ENCODE results near the gene SLIT3. TPM values are rescaled to one million over a fixed set of nuclear protein-coding genes. Genes with fewer than 3 reads are reported as not detected.

SLIT3 gene
- total RNA-seq, 1 experiment from 2014 or later: 0.44 TPM

DNA sequence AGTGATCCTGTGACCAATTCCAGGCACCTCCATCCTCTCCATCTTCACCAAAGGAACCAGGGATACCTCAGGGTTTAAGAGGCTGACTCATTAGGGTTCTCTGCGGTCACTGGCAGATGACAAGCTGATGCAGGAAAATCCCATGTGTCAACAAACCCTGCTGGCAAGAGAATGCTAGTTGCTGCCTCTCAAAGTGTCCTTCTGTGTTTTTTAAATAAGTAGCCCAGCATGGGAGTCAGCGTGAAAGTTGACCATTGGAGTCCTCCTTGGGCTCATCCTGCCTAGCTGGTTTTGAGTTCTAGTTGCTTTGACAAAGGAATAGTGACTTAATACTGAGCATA, 200.2 kb downstream of the SLIT3 start:
- ATAC-seq (peak; percentile 87), DNase-seq (peak; percentile 87)
- Histone ChIP-seq H3K36me3 (ENCODE audit: low read depth, low read length) (no peaks in the 10 kb centered on the region), H3K4me3 (ENCODE audit: low read length) (no peak overlapping the region), H3K79me2 (ENCODE audit: low read length) (no peaks in the 10 kb centered on the region), H3F3A (ENCODE audit: low read length, unreplicated experiment) (no peaks in the 10 kb centered on the region), H2AFZ (ENCODE audit: low read length) (no peak overlapping the region), H3K27ac (ENCODE audit: low read length) (no peak overlapping the region), H3K4me2 (ENCODE audit: low read length) (no peak overlapping the region), H4K20me1 (ENCODE audit: low read length) (no peaks in the 10 kb centered on the region), H3K27me3 (ENCODE audit: low read length) (no peaks in the 10 kb centered on the region), H3K9ac (ENCODE audit: low read length) (no peak overlapping the region), H3K9me3 (ENCODE audit: low read length) (no peaks in the 10 kb centered on the region), H3K4me1 (ENCODE audit: insufficient read depth, low read length) (peaks cover 17% of the 10 kb centered on the region), H3K9me2 (replicated peaks; ENCODE audit: low read length) (no peaks in the 10 kb centered on the region)
- ChIA-PET POLR2A (ENCODE audit: unreplicated experiment) (no interaction called here), CTCF (interaction anchor here (0.5 kb wide), 1 partner anchor 11 kb away, joined by 3 read pairs; no protein-coding TSS in a partner anchor)
- TF ChIP-seq, protein P1, sequence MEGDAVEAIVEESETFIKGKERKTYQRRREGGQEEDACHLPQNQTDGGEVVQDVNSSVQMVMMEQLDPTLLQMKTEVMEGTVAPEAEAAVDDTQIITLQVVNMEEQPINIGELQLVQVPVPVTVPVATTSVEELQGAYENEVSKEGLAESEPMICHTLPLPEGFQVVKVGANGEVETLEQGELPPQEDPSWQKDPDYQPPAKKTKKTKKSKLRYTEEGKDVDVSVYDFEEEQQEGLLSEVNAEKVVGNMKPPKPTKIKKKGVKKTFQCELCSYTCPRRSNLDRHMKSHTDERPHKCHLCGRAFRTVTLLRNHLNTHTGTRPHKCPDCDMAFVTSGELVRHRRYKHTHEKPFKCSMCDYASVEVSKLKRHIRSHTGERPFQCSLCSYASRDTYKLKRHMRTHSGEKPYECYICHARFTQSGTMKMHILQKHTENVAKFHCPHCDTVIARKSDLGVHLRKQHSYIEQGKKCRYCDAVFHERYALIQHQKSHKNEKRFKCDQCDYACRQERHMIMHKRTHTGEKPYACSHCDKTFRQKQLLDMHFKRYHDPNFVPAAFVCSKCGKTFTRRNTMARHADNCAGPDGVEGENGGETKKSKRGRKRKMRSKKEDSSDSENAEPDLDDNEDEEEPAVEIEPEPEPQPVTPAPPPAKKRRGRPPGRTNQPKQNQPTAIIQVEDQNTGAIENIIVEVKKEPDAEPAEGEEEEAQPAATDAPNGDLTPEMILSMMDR (conservative IDR thresholded peaks at IDR 0.05; ENCODE audit: low read depth, low read length): no peak
- TF ChIP-seq EZH2phosphoT487 (IDR thresholded peaks at IDR 0.05; ENCODE audit: borderline replicate concordance, low read length) (no peak), EZH2 (IDR thresholded peaks at IDR 0.05; ENCODE audit: low read length, unreplicated experiment) (no peak)
- no TSS peak for BruUV-seq (replicated peaks)
- intact Hi-C loops (cut with micrococcal nuclease): no loop called here

DNA sequence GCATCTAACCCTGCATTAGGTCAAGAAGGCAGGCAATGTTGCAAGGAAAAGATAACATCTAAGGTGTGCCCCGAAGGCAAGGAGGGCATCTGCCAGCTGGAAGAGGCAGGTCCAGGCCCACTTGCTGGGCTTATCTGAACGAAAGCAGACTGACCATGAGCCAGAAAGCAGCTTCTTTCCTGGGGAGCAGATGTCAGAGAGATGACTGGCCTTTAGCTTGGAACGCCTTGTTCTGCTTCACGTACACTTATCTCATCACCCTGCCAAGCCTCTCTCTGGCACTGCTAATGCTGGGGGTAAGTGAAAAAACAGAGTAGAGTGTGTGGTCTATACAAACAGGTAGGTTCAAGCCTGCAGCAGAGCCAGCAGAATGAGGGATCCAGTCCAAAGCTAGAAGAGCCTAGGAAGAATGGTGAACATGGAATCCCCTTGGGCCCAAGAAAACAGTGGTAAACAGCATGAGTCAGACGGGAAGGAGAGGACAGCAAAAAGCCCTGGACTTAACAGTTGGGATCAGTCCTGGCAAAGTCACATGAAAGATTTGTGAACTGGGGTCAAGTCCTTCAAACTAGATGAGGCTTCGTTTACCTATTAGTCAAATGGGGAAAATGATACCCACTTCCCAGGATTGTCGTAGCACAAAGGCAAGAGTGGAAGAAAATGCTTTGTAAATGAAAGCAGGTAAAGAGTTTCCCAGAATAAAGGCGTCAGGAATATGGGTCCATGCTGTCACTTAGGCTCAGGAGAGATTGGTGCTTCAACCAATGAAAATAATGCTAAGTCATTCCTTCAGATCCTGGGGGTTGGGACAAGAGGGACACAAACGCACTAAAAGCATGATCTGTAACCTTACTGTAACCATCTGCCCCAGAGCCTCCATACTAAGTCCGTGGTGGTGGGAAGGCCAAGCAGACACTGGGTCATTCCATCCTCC, 200.9 kb downstream of the SLIT3 start:
- ChIA-PET CTCF (no interaction called here), POLR2A (ENCODE audit: unreplicated experiment) (no interaction called here)
- no peak for ATAC-seq
- Histone ChIP-seq H2AFZ (ENCODE audit: low read length) (no peak overlapping the region), H3K9ac (ENCODE audit: low read length) (no peak overlapping the region), H3K9me2 (replicated peaks; ENCODE audit: low read length) (no peaks in the 10 kb centered on the region), H4K20me1 (ENCODE audit: low read length) (no peaks in the 10 kb centered on the region), H3K36me3 (ENCODE audit: low read depth, low read length) (no peaks in the 10 kb centered on the region), H3F3A (ENCODE audit: low read length, unreplicated experiment) (no peaks in the 10 kb centered on the region), H3K4me1 (ENCODE audit: insufficient read depth, low read length) (peaks cover 22% of the 10 kb centered on the region), H3K79me2 (ENCODE audit: low read length) (no peaks in the 10 kb centered on the region), H3K4me2 (ENCODE audit: low read length) (no peak overlapping the region), H3K9me3 (ENCODE audit: low read length) (no peaks in the 10 kb centered on the region), H3K27me3 (ENCODE audit: low read length) (no peaks in the 10 kb centered on the region), H3K27ac (ENCODE audit: low read length) (0 out of 2 replicates have a peak overlapping the region, but pooled peaks have one; percentile 23), H3K4me3 (ENCODE audit: low read length) (no peak overlapping the region)
- intact Hi-C loops (cut with micrococcal nuclease): no loop called here
- BruUV-seq (replicated peaks): no TSS peak
- no peak for DNase-seq
- TF ChIP-seq EZH2 (IDR thresholded peaks at IDR 0.05; ENCODE audit: low read length, unreplicated experiment) (no peak), EZH2phosphoT487 (IDR thresholded peaks at IDR 0.05; ENCODE audit: borderline replicate concordance, low read length) (no peak)
- TF ChIP-seq, protein P1 (conservative IDR thresholded peaks at IDR 0.05; ENCODE audit: low read depth, low read length): no peak

Measured in PC-3 (cell line).